K562 (cell line): ENCODE data around the gene DOCK4. TPM values are rescaled to one million over a fixed set of nuclear protein-coding genes. Genes with fewer than 3 reads are reported as not detected.

Source experiments
- CCNT2 ChIP-seq: IDR thresholded peaks from 2 replicates; pipeline ENCODE4 v1.6.1; 2011; ENCODE audit warnings: borderline replicate concordance, low read depth, mild to moderate bottlenecking, moderate library complexity, mixed read lengths, low read length; ENCODE audit not compliant: insufficient read length; ENCODE audit errors: extremely low read depth
- CEBPZ ChIP-seq: fragments of 150-350 bp; IDR thresholded peaks from 2 replicates; pipeline ENCODE4 v1.6.1; 2014; ENCODE audit warnings: low read depth, mild to moderate bottlenecking, low read length, borderline replicate concordance
- MAX ChIP-seq: sonication (generic); formaldehyde crosslinking; IDR thresholded peaks from 2 replicates; pipeline ENCODE4 v1.9.0; 2022; ENCODE audit warnings: mild to moderate bottlenecking, missing genetic modification reagents
- PKNOX1 ChIP-seq: fragments of 450-650 bp; IDR thresholded peaks from 2 replicates; pipeline ENCODE4 v1.6.1; 2016
- RAD51 ChIP-seq: fragments of 450-650 bp; IDR thresholded peaks from 2 replicates; pipeline ENCODE4 v1.7.1; 2016; ENCODE audit warnings: low read depth, mild to moderate bottlenecking, borderline replicate concordance
- RFX5 ChIP-seq: IDR thresholded peaks from 2 replicates; pipeline ENCODE4 v1.6.1; 2011; ENCODE audit warnings: low read depth, mild to moderate bottlenecking, improper control_type of control experiment, low read length
- ZBTB33 ChIP-seq: sonication (generic); formaldehyde crosslinking; IDR thresholded peaks from 2 replicates; pipeline ENCODE4 v1.8.1; 2023; ENCODE audit warnings: mild to moderate bottlenecking, missing genetic modification reagents
- ZFPM2 ChIP-seq: fragments of 250-450 bp; sonication (Bioruptor Pico); IDR thresholded peaks from 2 replicates; pipeline ENCODE4 v1.5.1; 2022; ENCODE audit warnings: mild to moderate bottlenecking
- ZNF324 ChIP-seq: fragments of 250-450 bp; sonication (Bioruptor Pico); IDR thresholded peaks from 2 replicates; pipeline ENCODE4 v1.4.0; 2020; ENCODE audit warnings: mild to moderate bottlenecking
- ZNF407 ChIP-seq: fragments of 450-650 bp; IDR thresholded peaks from 2 replicates; pipeline ENCODE4 v1.6.1; 2016; ENCODE audit warnings: low read depth
- ZNF561 ChIP-seq: fragments of 450-650 bp; formaldehyde crosslinking; conservative IDR thresholded peaks from 2 replicates; pipeline ENCODE4 v1.4.0; 2020; ENCODE audit warnings: mild to moderate bottlenecking, moderate library complexity
- polyA plus RNA-seq, 8 experiments: library from polyadenylated mRNA; depleted of rRNA in 4 of 8; stranded (reverse) in 5 of 8; unstranded in 3 of 8; fragments of >200 nt; fragmentation: Nextera tagmentation in 2 of 8; fragmentation: Illumina TruSeq in 1 of 8; extraction: Ambion mirVana in 2 of 8; extraction: Trizol in 1 of 8; gene quantifications; 2 replicates each; pipeline versions ENCODE4 v1.2.1 to v1.2.3, GENCODE V29; 2011 to 2014; ENCODE audit warnings: inconsistent platforms in 1 of 8, missing spikeins in 1 of 8
- total RNA-seq, 7 experiments: library from RNA; depleted of rRNA in 6 of 7; stranded (reverse); fragments of >200 nt in 6 of 7; fragmentation: Illumina TruSeq in 2 of 7; extraction: Trizol in 2 of 7; gene quantifications; 2 replicates each; pipeline versions ENCODE4 v1.2.1 to v1.2.3, GENCODE V29; 2011 to 2021; ENCODE audit warnings: low replicate concordance in 1 of 7

The DOCK4 gene
- total and polyA plus RNA-seq, 9 of the 15 experiments (the other 6 are each of a cell fraction or from before 2014, with no cell fraction given) = 0.42 to 5.7 (median 2.3) TPM

DNA sequence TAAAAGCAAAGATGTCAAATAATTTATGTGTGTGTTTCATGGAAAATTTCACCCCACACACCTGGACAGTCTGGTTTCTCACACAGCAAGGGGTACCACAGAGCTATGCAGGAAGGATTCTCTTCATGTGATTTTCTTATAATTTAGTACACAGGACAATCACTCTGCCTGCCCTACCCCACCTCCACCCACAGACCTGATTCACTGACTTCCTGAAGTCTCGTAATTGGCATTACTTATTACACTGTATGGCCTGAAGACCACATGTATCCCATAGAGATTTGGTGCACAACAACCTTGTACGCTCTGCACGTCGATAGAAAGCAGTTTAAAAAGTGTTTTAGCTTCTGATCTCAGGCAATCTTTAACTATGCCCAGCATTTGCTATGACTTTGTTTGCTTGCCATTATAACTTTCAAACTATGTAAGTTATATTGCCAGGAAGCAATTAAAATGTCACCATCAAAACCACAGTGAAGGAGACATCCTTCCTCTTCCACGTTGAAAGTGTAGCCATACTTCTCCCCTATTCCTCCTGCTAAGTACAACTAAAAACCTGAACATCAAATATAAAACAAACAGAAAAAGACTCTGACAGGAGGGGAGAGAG lies 364.5 kb downstream of the DOCK4 start (continued):
- TF ChIP-seq CEBPZ (no peak), ZFPM2 (CRISPR knock-in tag) (no peak), CCNT2 (no peak), ZBTB33 (CRISPR knock-in tag) (no peak), RAD51 (no peak), RFX5 (no peak), ZNF407 (no peak), PKNOX1 (no peak), ZNF324 (CRISPR knock-in tag) (no peak), ZNF561 (CRISPR knock-in tag) (no peak), MAX (CRISPR knock-in tag) (no peak)
- TF ChIP-seq, all 486 proteins: peak for 0
